H9 (cell line): Measurements from ENCODE around the gene IGF1R. TPM values are rescaled to one million over a fixed set of nuclear protein-coding genes. Genes with fewer than 3 reads are reported as not detected.

ENCODE experiments used
- DNase-seq: peaks from one replicate; pipeline ENCODE4 v3.0.0-alpha.2; 2017
- H2AFZ ChIP-seq: one replicate; pipeline ENCODE4 v1.6.1; 2013; ENCODE audit warnings: mild to moderate bottlenecking, low read length, control low read depth, moderate library complexity
- H2AK5ac ChIP-seq: 2 replicates; pipeline ENCODE4 v1.6.1; 2013; ENCODE audit warnings: low read length, control low read depth, mixed read lengths; ENCODE audit not compliant: insufficient read length
- H2BK120ac ChIP-seq: one replicate; pipeline ENCODE4 v1.6.1; 2013; ENCODE audit warnings: low read depth, mild to moderate bottlenecking, low read length, control low read depth, inconsistent platforms; ENCODE audit not compliant: poor library complexity, severe bottlenecking
- H2BK12ac ChIP-seq: 2 replicates; pipeline ENCODE4 v1.6.1; 2013; ENCODE audit warnings: low read length, control low read depth, mixed read lengths, low read depth; ENCODE audit not compliant: insufficient read length
- H2BK15ac ChIP-seq: 2 replicates; pipeline ENCODE4 v1.6.1; 2013; ENCODE audit warnings: low read depth, low read length, control low read depth
- H2BK20ac ChIP-seq: one replicate; pipeline ENCODE4 v1.6.1; 2013; ENCODE audit warnings: low read depth, mild to moderate bottlenecking, low read length, control low read depth, inconsistent platforms; ENCODE audit not compliant: poor library complexity, severe bottlenecking
- H2BK5ac ChIP-seq: 2 replicates; pipeline ENCODE4 v1.6.1; 2013; ENCODE audit warnings: low read length, control low read depth, mixed read lengths; ENCODE audit not compliant: insufficient read length
- H3K14ac ChIP-seq: 2 replicates; pipeline ENCODE4 v1.6.1; 2013; ENCODE audit warnings: low read length, control low read depth; ENCODE audit not compliant: insufficient read depth
- H3K18ac ChIP-seq: 2 replicates; pipeline ENCODE4 v1.6.1; 2013; ENCODE audit warnings: low read depth, mild to moderate bottlenecking, mixed read lengths, low read length, control low read depth; ENCODE audit not compliant: insufficient read length
- H3K23ac ChIP-seq: 2 replicates; pipeline ENCODE4 v1.6.1; 2013; ENCODE audit warnings: low read length, control low read depth, mixed read lengths, low read depth; ENCODE audit not compliant: insufficient read length
- H3K23me2 ChIP-seq: 2 replicates; pipeline ENCODE4 v1.6.1; 2013; ENCODE audit warnings: low read depth, mild to moderate bottlenecking, mixed read lengths, low read length, control low read depth; ENCODE audit not compliant: insufficient read length, poor library complexity, severe bottlenecking
- H3K27ac ChIP-seq: 2 replicates; pipeline ENCODE4 v1.5.1; 2013; ENCODE audit warnings: low read length, control low read depth, mixed read lengths, low read depth; ENCODE audit not compliant: insufficient read length
- H3K27me3 ChIP-seq: 2 replicates; pipeline ENCODE4 v1.6.1; 2013; ENCODE audit warnings: low read length, control low read depth, inconsistent platforms; ENCODE audit not compliant: insufficient read depth
- H3K4ac ChIP-seq: 2 replicates; pipeline ENCODE4 v1.6.1; 2013; ENCODE audit warnings: low read depth, mild to moderate bottlenecking, control low read depth, inconsistent platforms, low read length, moderate library complexity
- H3K4me1 ChIP-seq: 2 replicates; pipeline ENCODE4 v1.6.1; 2013; ENCODE audit warnings: low read length, control low read depth, inconsistent platforms; ENCODE audit not compliant: insufficient read depth
- H3K4me2 ChIP-seq: 2 replicates; pipeline ENCODE4 v1.6.1; 2013; ENCODE audit warnings: low read length, control low read depth, mixed read lengths; ENCODE audit not compliant: insufficient read length, insufficient read depth
- H3K56ac ChIP-seq: 2 replicates; pipeline ENCODE4 v1.6.1; 2013; ENCODE audit warnings: low read depth, mild to moderate bottlenecking, mixed read lengths, low read length, control low read depth; ENCODE audit not compliant: insufficient read length
- H3K79me1 ChIP-seq: 2 replicates; pipeline ENCODE4 v1.6.1; 2013; ENCODE audit warnings: low read depth, mild to moderate bottlenecking, moderate library complexity, low read length, control low read depth, inconsistent platforms; ENCODE audit not compliant: insufficient read depth, poor library complexity, severe bottlenecking
- H3K79me2 ChIP-seq: 2 replicates; pipeline ENCODE4 v1.6.1; 2013; ENCODE audit warnings: low read length, control low read depth, inconsistent platforms; ENCODE audit not compliant: insufficient read depth
- H3K9ac ChIP-seq: 2 replicates; pipeline ENCODE4 v1.6.1; 2013; ENCODE audit warnings: low read length, control low read depth, mixed read lengths; ENCODE audit not compliant: insufficient read length; ENCODE audit errors: extremely low read depth
- H3K9me3 ChIP-seq: one replicate; pipeline ENCODE4 v1.6.1; 2013; ENCODE audit warnings: low read depth, low read length, inconsistent platforms; ENCODE audit not compliant: control insufficient read depth
- H3T11ph ChIP-seq: one replicate; pipeline ENCODE4 v1.6.1; 2013; ENCODE audit warnings: mild to moderate bottlenecking, low read length, control low read depth, inconsistent platforms
- H4K20me1 ChIP-seq: one replicate; pipeline ENCODE4 v1.6.1; 2013; ENCODE audit not compliant: control insufficient read depth, insufficient read length, insufficient read depth
- H4K5ac ChIP-seq: 2 replicates; pipeline ENCODE4 v1.6.1; 2013; ENCODE audit warnings: low read depth, mild to moderate bottlenecking, mixed read lengths, low read length, control low read depth; ENCODE audit not compliant: insufficient read length
- H4K8ac ChIP-seq: replicated peaks from 2 replicates; pipeline ENCODE4 v1.6.1; 2013; ENCODE audit warnings: low read length, control low read depth, mixed read lengths, low read depth; ENCODE audit not compliant: insufficient read length
- H4K91ac ChIP-seq: 2 replicates; pipeline ENCODE4 v1.6.1; 2013; ENCODE audit warnings: low read depth, mild to moderate bottlenecking, moderate library complexity, mixed read lengths, low read length, control low read depth; ENCODE audit not compliant: insufficient read length
- H3K27ac Mint-ChIP-seq, 3 experiments: 2 replicates in 2 of 3; 3 replicates in 1 of 3; pipeline ENCODE4 v1.8.0; 2020 to 2021; ENCODE audit warnings: mixed read lengths in 3 of 3, mild to moderate bottlenecking in 1 of 3, moderate library complexity in 1 of 3
- H3K27me3 Mint-ChIP-seq: 2 replicates; pipeline ENCODE4 v1.8.0; 2021; ENCODE audit warnings: low read depth, mild to moderate bottlenecking, moderate library complexity, mixed read lengths
- H3K36me3 Mint-ChIP-seq, 3 experiments: 2 replicates in 2 of 3; 3 replicates in 1 of 3; pipeline ENCODE4 v1.8.0; 2020 to 2021; ENCODE audit warnings: low read depth in 3 of 3, mixed read lengths in 3 of 3; ENCODE audit not compliant: insufficient read depth in 1 of 3
- H3K4me1 Mint-ChIP-seq, 2 experiments: 2 replicates each; pipeline ENCODE4 v1.8.0; 2020; ENCODE audit warnings: mixed read lengths in 2 of 2
- H3K4me3 Mint-ChIP-seq, 2 experiments: 2 replicates in 1 of 2; 3 replicates in 1 of 2; pipeline ENCODE4 v1.8.0; 2020 to 2021; ENCODE audit warnings: mild to moderate bottlenecking in 2 of 2, mixed read lengths in 2 of 2, moderate library complexity in 1 of 2
- H3K9me3 Mint-ChIP-seq, 2 experiments: 2 replicates in 1 of 2; 3 replicates in 1 of 2; pipeline ENCODE4 v1.8.0; 2020; ENCODE audit warnings: mild to moderate bottlenecking in 2 of 2, mixed read lengths in 2 of 2, moderate library complexity in 1 of 2
- WGBS: extraction: QIAGEN DNeasy Blood & Tissue Kit; methylation state at CpG from one replicate; pipeline ENCODE4 v1.1.7; 2013; ENCODE audit warnings: missing lambda C conversion rate, low lambda C conversion rate, mixed read lengths; ENCODE audit not compliant: insufficient read length; ENCODE audit errors: extremely low coverage; 5-methylcytosine and 5-hydroxymethylcytosine counted together
- total RNA-seq: library from RNA; stranded (reverse); gene quantifications from 2 replicates; pipeline ENCODE4 v1.2.1, GENCODE V29; 2021
- TF ChIP-seq, protein P1 (sequence below): fragments of 200-600 bp; sonication (generic); conservative IDR thresholded peaks from 3 replicates; pipeline ENCODE4 v1.8.0; 2021; ENCODE audit warnings: antibody characterized with exemption, mild to moderate bottlenecking

The IGF1R gene
- total RNA-seq, 1 experiment from 2014 or later = 70.0 TPM

DNA sequence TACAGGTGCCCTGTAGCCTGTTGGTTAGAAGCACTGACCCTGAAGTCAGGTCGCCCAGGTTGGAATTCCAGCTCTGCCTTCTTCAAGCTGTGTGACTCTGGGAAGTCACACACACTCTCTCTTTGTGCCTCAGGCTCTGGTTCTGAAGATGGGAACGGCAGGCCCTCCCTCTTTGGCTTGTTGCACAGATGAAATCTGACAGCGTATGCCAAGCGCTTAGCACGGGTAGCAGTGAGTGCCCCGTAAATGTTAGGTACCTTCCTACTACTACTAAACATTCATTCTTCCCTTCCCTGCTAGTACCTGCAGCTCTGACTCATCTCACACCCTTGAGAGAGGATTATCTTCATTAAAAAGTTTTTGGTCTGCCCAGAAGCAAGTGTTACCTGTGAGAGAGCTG lies 220.2 kb downstream of the IGF1R start:
- Histone ChIP-seq H3K9me3 (no peaks in the 10 kb centered on the region), H3K56ac (no peak overlapping the region), H2AK5ac (no peak overlapping the region), H2BK20ac (no peak overlapping the region), H2BK12ac (no peak overlapping the region), H4K91ac (no peak overlapping the region), H3K4ac (no peak overlapping the region), H3K79me2 (peaks cover 20% of the 10 kb centered on the region; the same call in 1 of the 2 replicates), H2BK5ac (no peak overlapping the region), H4K20me1 (no peaks in the 10 kb centered on the region), H4K8ac (no peak overlapping the region), H4K5ac (no peak overlapping the region), H3K4me2 (no peak overlapping the region), H3K23ac (no peak overlapping the region), H2AFZ (no peak overlapping the region), H3K9ac (no peak overlapping the region), H2BK120ac (no peak overlapping the region), H2BK15ac (no peak overlapping the region), H3K23me2 (peaks cover 6% of the 10 kb centered on the region), H3K27ac (no peak overlapping the region), H3K18ac (no peak overlapping the region), H3K14ac (no peak overlapping the region), H3K4me1 (peaks cover 6% of the 10 kb centered on the region; the same call in 1 of the 2 replicates), H3K79me1 (peaks cover 6% of the 10 kb centered on the region), H3T11ph (no peak overlapping the region), H3K27me3 (no peaks in the 10 kb centered on the region)
- no peaks in the 10 kb centered on the region for H3K9me3 Mint-ChIP-seq
- H3K4me3 Mint-ChIP-seq = no peak overlapping the region
- no peak for DNase-seq
- WGBS = no CpG with 5 or more reads among the region's 6 CpGs
- no peaks in the 10 kb centered on the region for H3K27me3 Mint-ChIP-seq
- TF ChIP-seq, protein P1, sequence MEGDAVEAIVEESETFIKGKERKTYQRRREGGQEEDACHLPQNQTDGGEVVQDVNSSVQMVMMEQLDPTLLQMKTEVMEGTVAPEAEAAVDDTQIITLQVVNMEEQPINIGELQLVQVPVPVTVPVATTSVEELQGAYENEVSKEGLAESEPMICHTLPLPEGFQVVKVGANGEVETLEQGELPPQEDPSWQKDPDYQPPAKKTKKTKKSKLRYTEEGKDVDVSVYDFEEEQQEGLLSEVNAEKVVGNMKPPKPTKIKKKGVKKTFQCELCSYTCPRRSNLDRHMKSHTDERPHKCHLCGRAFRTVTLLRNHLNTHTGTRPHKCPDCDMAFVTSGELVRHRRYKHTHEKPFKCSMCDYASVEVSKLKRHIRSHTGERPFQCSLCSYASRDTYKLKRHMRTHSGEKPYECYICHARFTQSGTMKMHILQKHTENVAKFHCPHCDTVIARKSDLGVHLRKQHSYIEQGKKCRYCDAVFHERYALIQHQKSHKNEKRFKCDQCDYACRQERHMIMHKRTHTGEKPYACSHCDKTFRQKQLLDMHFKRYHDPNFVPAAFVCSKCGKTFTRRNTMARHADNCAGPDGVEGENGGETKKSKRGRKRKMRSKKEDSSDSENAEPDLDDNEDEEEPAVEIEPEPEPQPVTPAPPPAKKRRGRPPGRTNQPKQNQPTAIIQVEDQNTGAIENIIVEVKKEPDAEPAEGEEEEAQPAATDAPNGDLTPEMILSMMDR = no peak
- peaks cover 42% of the 10 kb centered on the region in 2 experiments for H3K4me1 Mint-ChIP-seq
- H3K36me3 Mint-ChIP-seq = peaks cover 0 to 1% (median 0%) of the 10 kb centered on the region in 3 experiments; a peak in 3 of 7 replicates
- H3K27ac Mint-ChIP-seq = peak overlapping the region in 1 of 3 experiments; percentile 21; a peak in 2 of 7 replicates
